Astrocyte (in vitro differentiated cells and primary cell): ENCODE measurements around the gene COA4. TPM values are rescaled to one million over a fixed set of nuclear protein-coding genes. Genes with fewer than 3 reads are reported as not detected.
"Not testable (repeated sequence)": the region's sequence is repeated elsewhere in the genome, so short reads cannot be mapped to it uniquely, and the experiment has no call there.

Source experiments
- DNase-seq: peaks from one replicate; pipeline ENCODE4 v3.0.0-alpha.2; 2010; ENCODE audit warnings: low read depth
- FAIRE-seq: peaks from 2 replicates; lab custom pipeline; 2011; peaks lifted over from hg19 to GRCh38; lab: Jason Lieb, UNC
- H2AFZ ChIP-seq: 2 replicates; pipeline ENCODE4 v1.6.0; 2012; ENCODE audit warnings: low read depth, low read length, inconsistent platforms
- H3K27ac ChIP-seq: 2 replicates; pipeline ENCODE4 v1.5.1; 2011; ENCODE audit warnings: low read depth, low read length, inconsistent platforms
- H3K27me3 ChIP-seq: 2 replicates; pipeline ENCODE4 v1.6.0; 2011; ENCODE audit warnings: low read length, inconsistent platforms; ENCODE audit not compliant: insufficient read depth
- H3K36me3 ChIP-seq: 2 replicates; pipeline ENCODE4 v1.5.1; 2011; ENCODE audit warnings: low read length, inconsistent platforms; ENCODE audit not compliant: insufficient read depth
- H3K4me1 ChIP-seq: 2 replicates; pipeline ENCODE4 v1.5.1; 2011; ENCODE audit warnings: low read length, inconsistent platforms; ENCODE audit not compliant: insufficient read depth
- H3K4me2 ChIP-seq: 2 replicates; pipeline ENCODE4 v1.6.0; 2012; ENCODE audit warnings: low read length, inconsistent platforms
- H3K4me3 ChIP-seq: 2 replicates; pipeline ENCODE4 v1.5.1; 2011; ENCODE audit warnings: low read depth, mild to moderate bottlenecking, low read length, inconsistent platforms; ENCODE audit not compliant: insufficient read depth
- H3K79me2 ChIP-seq: 2 replicates; pipeline ENCODE4 v1.6.0; 2012; ENCODE audit warnings: mild to moderate bottlenecking, low read length, inconsistent platforms; ENCODE audit not compliant: insufficient read depth
- H3K9ac ChIP-seq: 2 replicates; pipeline ENCODE4 v1.6.0; 2012; ENCODE audit warnings: mild to moderate bottlenecking, low read length, inconsistent platforms
- H3K9me3 ChIP-seq: 2 replicates; pipeline ENCODE4 v1.5.1; 2012; ENCODE audit warnings: low read depth, mild to moderate bottlenecking, low read length, inconsistent platforms; ENCODE audit not compliant: insufficient read depth
- H4K20me1 ChIP-seq: 2 replicates; pipeline ENCODE4 v1.6.0; 2012; ENCODE audit warnings: low read length, inconsistent platforms; ENCODE audit not compliant: insufficient read depth
- H3K27ac Mint-ChIP-seq: one replicate; pipeline ENCODE4 v1.8.0; 2021; ENCODE audit warnings: mild to moderate bottlenecking, mixed read lengths; ENCODE audit not compliant: unreplicated experiment
- H3K27me3 Mint-ChIP-seq: one replicate; pipeline ENCODE4 v1.8.0; 2021; ENCODE audit warnings: low read depth, mixed read lengths; ENCODE audit not compliant: unreplicated experiment
- H3K36me3 Mint-ChIP-seq: one replicate; pipeline ENCODE4 v1.8.0; 2021; ENCODE audit warnings: low read depth, mixed read lengths; ENCODE audit not compliant: unreplicated experiment
- H3K4me1 Mint-ChIP-seq: one replicate; pipeline ENCODE4 v1.8.0; 2021; ENCODE audit warnings: low read depth, mixed read lengths; ENCODE audit not compliant: unreplicated experiment
- H3K4me3 Mint-ChIP-seq: one replicate; pipeline ENCODE4 v1.8.0; 2021; ENCODE audit warnings: mild to moderate bottlenecking, moderate library complexity, mixed read lengths; ENCODE audit not compliant: unreplicated experiment
- H3K9me3 Mint-ChIP-seq: one replicate; pipeline ENCODE4 v1.8.0; 2021; ENCODE audit warnings: mild to moderate bottlenecking, mixed read lengths; ENCODE audit not compliant: unreplicated experiment
- EZH2 ChIP-seq: IDR thresholded peaks from 2 replicates; pipeline ENCODE4 v1.6.1; 2012; ENCODE audit warnings: mild to moderate bottlenecking, low read length, inconsistent platforms; ENCODE audit not compliant: insufficient read depth
- total RNA-seq: library from RNA; stranded (reverse); gene quantifications from 2 replicates; pipeline ENCODE4 v1.2.1, GENCODE V29; 2021
- TF ChIP-seq, protein P1 (sequence below): IDR thresholded peaks from 2 replicates; pipeline ENCODE4 v1.5.1; 2011; ENCODE audit warnings: low read depth, mild to moderate bottlenecking, inconsistent platforms, low read length, moderate library complexity; ENCODE audit not compliant: insufficient read depth

The COA4 gene
- total RNA-seq, 1 donor from 2014 or later, result 59.0 TPM

DNA sequence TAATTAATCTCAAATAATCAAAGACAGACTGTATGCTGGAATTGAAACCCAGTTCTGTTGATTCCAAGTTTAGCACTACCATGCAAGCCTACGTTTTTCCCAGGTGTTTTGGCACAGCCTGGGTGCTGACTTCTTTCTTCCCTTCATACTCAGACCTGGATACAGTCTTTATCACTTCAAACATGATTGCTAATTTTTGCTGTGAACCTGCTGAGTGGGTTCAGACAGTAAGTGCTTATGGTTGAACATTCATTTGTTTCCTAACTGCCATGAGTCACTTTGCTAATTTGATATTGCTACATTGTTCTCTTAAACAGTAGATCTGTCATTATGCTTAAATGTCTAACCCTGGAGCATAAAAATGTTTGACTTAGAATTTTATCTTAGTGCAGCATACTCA, 12.4 kb upstream of the COA4 start:
- Histone ChIP-seq H3K27ac (no peak overlapping the region), H4K20me1 (no peaks in the 10 kb centered on the region), H3K27me3 (no peaks in the 10 kb centered on the region), H3K79me2 (no peaks in the 10 kb centered on the region), H3K4me3 (no peak overlapping the region), H3K4me2 (no peak overlapping the region), H3K9ac (no peak overlapping the region), H3K9me3 (no peaks in the 10 kb centered on the region), H3K4me1 (no peaks in the 10 kb centered on the region), H2AFZ (no peak overlapping the region), H3K36me3 (peaks cover 7% of the 10 kb centered on the region)
- Mint-ChIP-seq H3K9me3 (no peaks in the 10 kb centered on the region), H3K4me3 (no peak overlapping the region), H3K36me3 (peaks cover 6% of the 10 kb centered on the region), H3K27ac (no peak overlapping the region), H3K27me3 (no peaks in the 10 kb centered on the region), H3K4me1 (no peaks in the 10 kb centered on the region)
- peak; percentile 58 for DNase-seq
- FAIRE-seq, result no peak
- TF ChIP-seq EZH2, result no peak
- TF ChIP-seq, protein P1, sequence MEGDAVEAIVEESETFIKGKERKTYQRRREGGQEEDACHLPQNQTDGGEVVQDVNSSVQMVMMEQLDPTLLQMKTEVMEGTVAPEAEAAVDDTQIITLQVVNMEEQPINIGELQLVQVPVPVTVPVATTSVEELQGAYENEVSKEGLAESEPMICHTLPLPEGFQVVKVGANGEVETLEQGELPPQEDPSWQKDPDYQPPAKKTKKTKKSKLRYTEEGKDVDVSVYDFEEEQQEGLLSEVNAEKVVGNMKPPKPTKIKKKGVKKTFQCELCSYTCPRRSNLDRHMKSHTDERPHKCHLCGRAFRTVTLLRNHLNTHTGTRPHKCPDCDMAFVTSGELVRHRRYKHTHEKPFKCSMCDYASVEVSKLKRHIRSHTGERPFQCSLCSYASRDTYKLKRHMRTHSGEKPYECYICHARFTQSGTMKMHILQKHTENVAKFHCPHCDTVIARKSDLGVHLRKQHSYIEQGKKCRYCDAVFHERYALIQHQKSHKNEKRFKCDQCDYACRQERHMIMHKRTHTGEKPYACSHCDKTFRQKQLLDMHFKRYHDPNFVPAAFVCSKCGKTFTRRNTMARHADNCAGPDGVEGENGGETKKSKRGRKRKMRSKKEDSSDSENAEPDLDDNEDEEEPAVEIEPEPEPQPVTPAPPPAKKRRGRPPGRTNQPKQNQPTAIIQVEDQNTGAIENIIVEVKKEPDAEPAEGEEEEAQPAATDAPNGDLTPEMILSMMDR, result no peak

DNA sequence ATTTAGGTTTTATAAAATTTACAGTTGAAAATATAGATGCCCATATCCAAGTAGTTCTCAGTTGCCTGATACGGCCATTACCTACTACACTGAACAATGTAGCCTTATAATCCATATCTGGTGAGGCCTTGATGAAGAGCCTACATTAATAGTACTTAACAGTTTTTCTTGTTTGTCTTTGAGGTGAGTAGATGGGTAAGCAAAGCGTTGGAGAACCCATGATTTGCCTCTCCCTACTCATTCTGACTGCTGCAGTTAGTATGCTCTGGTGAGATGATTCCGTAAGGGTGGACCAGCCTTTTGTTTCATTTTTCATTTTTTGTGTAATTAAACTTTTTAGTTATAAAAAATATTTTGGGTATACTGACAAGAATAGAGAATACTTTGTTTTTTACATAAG, 11.6 kb upstream of the COA4 start:
- H3K27ac Mint-ChIP-seq, result no peak overlapping the region
- no peak overlapping the region for H3K9ac ChIP-seq
- H3K9me3 Mint-ChIP-seq, result no peaks in the 10 kb centered on the region
- H4K20me1 ChIP-seq, result no peaks in the 10 kb centered on the region
- no peak for TF ChIP-seq EZH2
- TF ChIP-seq, protein P1, result no peak
- H3K27me3 ChIP-seq, result no peaks in the 10 kb centered on the region
- H3K9me3 ChIP-seq, result no peaks in the 10 kb centered on the region
- no peaks in the 10 kb centered on the region for H3K27me3 Mint-ChIP-seq
- no peak overlapping the region for H3K4me3 ChIP-seq
- no peaks in the 10 kb centered on the region for H3K4me1 ChIP-seq
- DNase-seq (no peak), FAIRE-seq (no peak)
- no peaks in the 10 kb centered on the region for H3K4me1 Mint-ChIP-seq
- H3K4me3 Mint-ChIP-seq, result no peak overlapping the region
- no peak overlapping the region for H2AFZ ChIP-seq
- no peaks in the 10 kb centered on the region for H3K79me2 ChIP-seq
- H3K4me2 ChIP-seq, result no peak overlapping the region
- H3K36me3 Mint-ChIP-seq, result peaks cover 9% of the 10 kb centered on the region
- H3K27ac ChIP-seq, result no peak overlapping the region
- peaks cover 7% of the 10 kb centered on the region for H3K36me3 ChIP-seq

DNA sequence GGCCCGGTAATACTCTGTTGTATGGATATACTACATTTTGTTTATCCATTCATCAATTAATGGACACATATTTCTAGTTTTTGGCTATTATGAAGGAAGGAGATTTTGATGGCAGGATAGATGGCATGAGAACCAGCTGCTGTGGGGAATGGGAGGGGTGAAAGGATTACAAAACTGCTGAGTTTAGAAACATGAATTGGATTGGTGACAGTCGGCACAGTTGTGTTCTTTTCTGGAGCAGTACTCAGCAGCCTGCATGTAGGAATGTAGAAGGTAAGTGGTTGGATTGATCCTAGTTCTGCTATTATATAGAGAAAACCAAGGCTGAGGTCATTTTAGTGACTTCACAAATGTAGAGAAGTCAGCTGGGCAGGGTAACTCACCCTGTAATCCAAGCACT, 7.2 kb upstream of the COA4 start:
- Histone ChIP-seq H3K4me2 (no peak overlapping the region), H3K36me3 (no peaks in the 10 kb centered on the region), H3K4me3 (no peak overlapping the region), H4K20me1 (no peaks in the 10 kb centered on the region), H3K79me2 (no peaks in the 10 kb centered on the region), H3K4me1 (no peaks in the 10 kb centered on the region), H3K27me3 (no peaks in the 10 kb centered on the region), H3K9me3 (no peaks in the 10 kb centered on the region), H3K27ac (no peak overlapping the region), H2AFZ (no peak overlapping the region), H3K9ac (no peak overlapping the region)
- Mint-ChIP-seq H3K9me3 (no peaks in the 10 kb centered on the region), H3K27me3 (no peaks in the 10 kb centered on the region), H3K27ac (no peak overlapping the region), H3K36me3 (peaks cover 6% of the 10 kb centered on the region), H3K4me3 (no peak overlapping the region), H3K4me1 (no peaks in the 10 kb centered on the region)
- FAIRE-seq, result no peak
- DNase-seq, result no peak
- TF ChIP-seq, protein P1, result no peak
- TF ChIP-seq EZH2, result no peak

DNA sequence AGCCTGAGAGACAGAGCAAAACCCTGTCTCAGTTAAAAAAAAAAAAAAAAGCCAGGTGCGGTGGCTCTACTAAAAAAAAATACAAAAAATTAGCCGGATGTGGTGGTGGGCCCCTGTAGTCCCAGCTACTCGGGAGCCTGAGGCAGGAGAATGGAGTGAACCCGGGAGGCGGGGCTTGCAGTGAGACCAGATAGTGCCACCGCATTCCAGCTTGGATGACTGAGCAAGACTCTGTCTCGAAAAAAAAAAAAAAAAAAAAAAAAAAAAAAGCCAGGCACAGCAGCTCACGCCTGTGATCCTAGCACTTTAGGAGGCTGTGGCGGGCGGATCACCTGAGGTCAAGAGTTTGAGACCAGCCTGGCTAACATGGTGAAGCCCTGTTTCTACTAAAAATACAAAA, 3.8 kb upstream of the COA4 start:
- not testable (repeated sequence) for DNase-seq, H3K4me1 ChIP-seq, H3K4me3 Mint-ChIP-seq, H3K9me3 Mint-ChIP-seq, H3K4me3 ChIP-seq, H3K36me3 Mint-ChIP-seq, FAIRE-seq, H3K9ac ChIP-seq, H4K20me1 ChIP-seq, H3K4me1 Mint-ChIP-seq, H2AFZ ChIP-seq, H3K4me2 ChIP-seq, H3K9me3 ChIP-seq, H3K27ac Mint-ChIP-seq, H3K27me3 ChIP-seq, H3K27ac ChIP-seq, H3K27me3 Mint-ChIP-seq, H3K36me3 ChIP-seq
- H3K79me2 ChIP-seq, result peaks cover 26% of the 10 kb centered on the region
